GM12878 (cell line): ENCODE results near the gene ADAMTS17. TPM values are rescaled to one million over a fixed set of nuclear protein-coding genes. Genes with fewer than 3 reads are reported as not detected.

Experiments used
- ATAC-seq: fragments of 200-7000 bp; cut with Tn5 transposase; 3 replicates; pipeline ENCODE4 v1.9.1; 2020; ENCODE audit warnings: mild to moderate bottlenecking, moderate library complexity
- BruUV-seq: library from RNA; stranded (reverse); fragments of 400-500 nt; replicated peaks from 2 replicates; lab custom pipeline; 2021; lab: Mats Ljungman, UMichigan
- CTCF ChIA-PET: fragments of 300-600 bp; sonication (Branson Sonifier 250); formaldehyde crosslinking; extraction: SDS; loops from one replicate; lab custom pipeline; 2021; ENCODE audit warnings: inconsistent platforms; lab: Yijun Ruan, JAX
- POLR2A ChIA-PET: fragments of 350-600 bp; formaldehyde crosslinking; extraction: SDS; loops from one replicate; lab custom pipeline; 2021; ENCODE audit warnings: inconsistent platforms; lab: Charles Lee
- RAD21 ChIA-PET: fragments of 300-600 bp; sonication (Branson Sonifier 250); formaldehyde crosslinking; loops from one replicate; lab custom pipeline; 2023; ENCODE audit warnings: antibody characterized with exemption; ENCODE audit not compliant: unreplicated experiment; lab: Charles Lee
- SMC1A ChIA-PET: fragments of 300-600 bp; sonication (Branson Sonifier 250); formaldehyde crosslinking; loops from one replicate; lab custom pipeline; 2023; ENCODE audit not compliant: unreplicated experiment, uncharacterized antibody; lab: Charles Lee
- DNase-seq: peaks from one replicate; pipeline ENCODE4 v3.0.0-alpha.2; 2011; ENCODE audit warnings: low read depth, low spot score
- FAIRE-seq: peaks from 3 replicates; lab custom pipeline; 2011; peaks lifted over from hg19 to GRCh38; lab: Jason Lieb, UNC
- H2AFZ ChIP-seq: 2 replicates; pipeline ENCODE4 v1.6.0; 2011; ENCODE audit warnings: low read depth, low read length, control low read depth; ENCODE audit not compliant: control insufficient read depth
- H3K27ac ChIP-seq: 2 replicates; pipeline ENCODE4 v1.5.1; 2011; ENCODE audit warnings: control low read depth; ENCODE audit not compliant: control insufficient read depth, insufficient read depth
- H3K27me3 ChIP-seq, 2 experiments: replicated peaks in 1 of 2; 2 replicates each; pipeline versions ENCODE4 v1.6.0 to v1.6.1; 2011; ENCODE audit warnings: low read length in 1 of 2; ENCODE audit not compliant: control insufficient read depth in 2 of 2, insufficient read depth in 2 of 2
- H3K36me3 ChIP-seq, 2 experiments: 2 replicates each; pipeline ENCODE4 v1.5.1; 2011; ENCODE audit warnings: low read length in 1 of 2; ENCODE audit not compliant: control insufficient read depth in 2 of 2, insufficient read depth in 2 of 2
- H3K4me1 ChIP-seq: 2 replicates; pipeline ENCODE4 v1.6.1; 2011; ENCODE audit warnings: mild to moderate bottlenecking, low read length, moderate library complexity, mixed read lengths; ENCODE audit not compliant: control insufficient read depth, insufficient read depth
- H3K4me2 ChIP-seq: 2 replicates; pipeline ENCODE4 v1.6.0; 2011; ENCODE audit warnings: control low read depth; ENCODE audit not compliant: control insufficient read depth, insufficient read depth
- H3K4me3 ChIP-seq: fragments of 200-600 bp; sonication (generic); 2 replicates; pipeline ENCODE4 v1.5.1; 2016
- H3K79me2 ChIP-seq: 2 replicates; pipeline ENCODE4 v1.6.0; 2011; ENCODE audit warnings: low read length; ENCODE audit not compliant: control insufficient read depth, insufficient read depth
- H3K9ac ChIP-seq: 2 replicates; pipeline ENCODE4 v1.8.0; 2011; ENCODE audit warnings: low read length, control low read depth, mixed read lengths; ENCODE audit not compliant: control insufficient read depth, insufficient read depth
- H3K9me3 ChIP-seq: replicated peaks from 3 replicates; pipeline ENCODE4 v1.5.1; 2011; ENCODE audit warnings: mild to moderate bottlenecking, low read length; ENCODE audit not compliant: control insufficient read depth, insufficient read depth
- H4K20me1 ChIP-seq: 2 replicates; pipeline ENCODE4 v1.6.0; 2011; ENCODE audit not compliant: control insufficient read depth, insufficient read depth
- BCL11A ChIP-seq: IDR thresholded peaks from 2 replicates; pipeline ENCODE4 v1.6.1; 2011; ENCODE audit warnings: low read depth, low read length
- BRCA1 ChIP-seq: IDR thresholded peaks from 2 replicates; pipeline ENCODE4 v1.6.1; 2011; ENCODE audit warnings: low read depth, low read length, improper control_type of control experiment
- CHD4 ChIP-seq: fragments of 200-600 bp; sonication (generic); IDR thresholded peaks from 2 replicates; pipeline ENCODE4 v1.6.1; 2016; ENCODE audit warnings: mild to moderate bottlenecking
- ESRRA ChIP-seq: IDR thresholded peaks from 2 replicates; pipeline ENCODE4 v1.6.1; 2012; ENCODE audit warnings: mild to moderate bottlenecking, low read length, improper control_type of control experiment
- KDM1A ChIP-seq: fragments of 200-600 bp; sonication (generic); IDR thresholded peaks from 2 replicates; pipeline ENCODE4 v1.6.1; 2016; ENCODE audit warnings: borderline replicate concordance
- MAX ChIP-seq: IDR thresholded peaks from 2 replicates; pipeline ENCODE4 v1.6.1; 2012; ENCODE audit warnings: low read depth, low read length, improper control_type of control experiment
- NR2C1 ChIP-seq: fragments of 450-650 bp; IDR thresholded peaks from 2 replicates; pipeline ENCODE4 v1.6.1; 2017; ENCODE audit warnings: antibody characterized with exemption, mild to moderate bottlenecking, moderate library complexity
- POLR2A ChIP-seq: IDR thresholded peaks from 2 replicates; pipeline ENCODE4 v1.6.1; 2011; ENCODE audit warnings: low read depth, mild to moderate bottlenecking, low read length
- POLR2AphosphoS5 ChIP-seq: IDR thresholded peaks from 2 replicates; pipeline ENCODE4 v1.6.1; 2011; ENCODE audit warnings: mild to moderate bottlenecking, low read length, inconsistent platforms
- RFX5 ChIP-seq: IDR thresholded peaks from 2 replicates; pipeline ENCODE4 v1.6.1; 2011; ENCODE audit warnings: low read depth, low read length, improper control_type of control experiment
- SREBF1 ChIP-seq: IDR thresholded peaks from 2 replicates; pipeline ENCODE4 v1.6.1; 2012; ENCODE audit warnings: mild to moderate bottlenecking, low read length
- TARDBP ChIP-seq: IDR thresholded peaks from 2 replicates; pipeline ENCODE4 v1.6.1; 2016; ENCODE audit warnings: borderline replicate concordance
- ZNF622 ChIP-seq: fragments of 450-650 bp; IDR thresholded peaks from 2 replicates; pipeline ENCODE4 v1.6.1; 2017; ENCODE audit warnings: mild to moderate bottlenecking, inconsistent platforms
- WGBS: methylation state at CpG from one replicate; pipeline ENCODE4 v1.1.6; 2016; ENCODE audit warnings: low lambda C conversion rate; ENCODE audit not compliant: insufficient replicate concordance, insufficient coverage; ENCODE audit errors: missing lambda C conversion rate; 5-methylcytosine and 5-hydroxymethylcytosine counted together
- in situ Hi-C: fragments of 300-500 bp; cut with MboI; formaldehyde crosslinking; loops from 9 replicates; pipeline ENCODE4 v1.14.3; 2018; ENCODE audit warnings: mixed read lengths
- intact Hi-C: fragments of 100-400 bp; cut with micrococcal nuclease; formaldehyde crosslinking; loops from one replicate; pipeline ENCODE4 v1.14.2; 2022; ENCODE audit not compliant: unreplicated experiment
- polyA plus RNA-seq, 11 experiments: library from polyadenylated mRNA; depleted of rRNA in 4 of 11; unstranded in 6 of 11; stranded (reverse) in 5 of 11; fragments of >200 nt; fragmentation: Nextera tagmentation in 4 of 11; fragmentation: Illumina TruSeq in 1 of 11; extraction: Ambion mirVana in 4 of 11; extraction: Trizol in 1 of 11; gene quantifications; 1 replicate in 1 of 11; 2 replicates in 10 of 11; pipeline versions ENCODE4 v1.2.1 to v1.2.3, GENCODE V29; 2011 to 2016; ENCODE audit warnings: inconsistent platforms in 2 of 11, missing spikeins in 2 of 11, low read depth in 1 of 11
- total RNA-seq, 4 experiments: library from RNA; depleted of rRNA in 3 of 4; stranded (reverse); fragments of >200 nt in 3 of 4; fragmentation: Illumina TruSeq in 1 of 4; extraction: Trizol in 1 of 4; gene quantifications; 2 replicates each; pipeline versions ENCODE4 v1.2.1 to v1.2.3, GENCODE V29; 2013 to 2021

Gene ADAMTS17
- total and polyA plus RNA-seq, 10 of the 15 experiments (the other 5 are each of a cell fraction or from before 2014, with no cell fraction given) = 0.04 to 0.50 (median 0.10) TPM; not detected in 4

- Histone ChIP-seq H3K4me1 (no peaks in the 10 kb centered on the region), H3K4me3 (no peak overlapping the region), H3K79me2 (no peaks in the 10 kb centered on the region), H4K20me1 (no peaks in the 10 kb centered on the region), H3K27me3 (no peaks in the 10 kb centered on the region; a peak in 2 of 4 replicates), H3K4me2 (no peak overlapping the region), H3K9ac (no peak overlapping the region), H3K36me3 (no peaks in the 10 kb centered on the region), H3K27ac (no peak overlapping the region), H3K9me3 (no peaks in the 10 kb centered on the region), H2AFZ (no peak overlapping the region)
- ChIA-PET SMC1A (no interaction called here), CTCF (no interaction called here), POLR2A (no interaction called here), RAD21 (no interaction called here)
- WGBS = 28% methylated on average over 16 of the region's 16 CpGs
- intact Hi-C loops (no loop called here), in situ Hi-C loops (no loop called here)
- BruUV-seq = no TSS peak
- ATAC-seq = no peak
- FAIRE-seq = no peak
- no peak for DNase-seq
- TF ChIP-seq TARDBP (no peak), BCL11A (no peak), ESRRA (no peak), SREBF1 (no peak), BRCA1 (no peak)
These were observed 365.8 kb downstream of the ADAMTS17 start for GRCh38 chr15:99976000-99976399.

GRCh38 chr15:99974246-99974645, 367.5 kb downstream of the ADAMTS17 start:
- POLR2A ChIA-PET = no interaction called here
- H3K79me2 ChIP-seq = no peaks in the 10 kb centered on the region
- H3K27ac ChIP-seq = no peak overlapping the region
- SMC1A ChIA-PET = no interaction called here
- no peak for ATAC-seq
- no peak overlapping the region for H3K9ac ChIP-seq
- no peaks in the 10 kb centered on the region for H3K4me1 ChIP-seq
- intact Hi-C loops (no loop called here), in situ Hi-C loops (no loop called here)
- RAD21 ChIA-PET = no interaction called here
- CTCF ChIA-PET = no interaction called here
- no peaks in the 10 kb centered on the region for H4K20me1 ChIP-seq
- BruUV-seq = no TSS peak
- no peaks in the 10 kb centered on the region; a peak in 2 of 4 replicates for H3K27me3 ChIP-seq
- H3K36me3 ChIP-seq = no peaks in the 10 kb centered on the region
- WGBS = 53% methylated on average over 17 of the region's 17 CpGs
- no peak for DNase-seq
- no peak for FAIRE-seq
- H3K4me2 ChIP-seq = no peak overlapping the region
- TF ChIP-seq KDM1A = no peak
- TF ChIP-seq RFX5 = no peak
- no peak for TF ChIP-seq ZNF622
- TF ChIP-seq CHD4 = no peak
- TF ChIP-seq POLR2A = no peak
- no peak for TF ChIP-seq MAX
- no peak for TF ChIP-seq BCL11A
- no peak for TF ChIP-seq POLR2AphosphoS5
- TF ChIP-seq NR2C1 = no peak
- TF ChIP-seq, all 136 proteins: peak for 0
- no peaks in the 10 kb centered on the region for H3K9me3 ChIP-seq
- no peak overlapping the region for H2AFZ ChIP-seq
- no peak overlapping the region for H3K4me3 ChIP-seq
